GM23338 (cell line): ENCODE measurements around the gene VENTX. TPM values are rescaled to one million over a fixed set of nuclear protein-coding genes. Genes with fewer than 3 reads are reported as not detected.
A peak's percentile ranks its signal among the peaks of the same experiment; 100 is the strongest.

ENCODE experiments used
- ATAC-seq: fragments of 200-7000 bp; cut with Tn5 transposase; 3 replicates; pipeline ENCODE4 v1.9.1; 2020
- DNase-seq: peaks from one replicate; pipeline ENCODE4 v3.0.0-alpha.2; 2015; ENCODE audit warnings: low spot score
- H2AFZ ChIP-seq: fragments of 200-600 bp; sonication (generic); 2 replicates; pipeline ENCODE4 v1.8.0; 2016; ENCODE audit warnings: antibody characterized with exemption, mild to moderate bottlenecking, moderate library complexity
- H3F3A ChIP-seq: fragments of 200-600 bp; sonication (generic); replicated peaks from 2 replicates; pipeline ENCODE4 v1.8.0; 2017; ENCODE audit warnings: antibody characterized with exemption, mixed run types, low read depth
- H3K27ac ChIP-seq: fragments of 200-600 bp; sonication (generic); 2 replicates; pipeline ENCODE4 v1.6.1; 2016; ENCODE audit warnings: low read depth
- H3K27me3 ChIP-seq: fragments of 200-600 bp; sonication (generic); 2 replicates; pipeline ENCODE4 v1.8.0; 2016; ENCODE audit warnings: mild to moderate bottlenecking, mixed run types, moderate library complexity; ENCODE audit not compliant: insufficient read depth
- H3K36me3 ChIP-seq: fragments of 200-600 bp; sonication (generic); 2 replicates; pipeline ENCODE4 v1.8.0; 2016; ENCODE audit warnings: mild to moderate bottlenecking; ENCODE audit not compliant: insufficient read depth
- H3K4me1 ChIP-seq: fragments of 200-600 bp; sonication (generic); 2 replicates; pipeline ENCODE4 v1.8.0; 2016; ENCODE audit warnings: mild to moderate bottlenecking, moderate library complexity; ENCODE audit not compliant: insufficient read depth
- H3K4me2 ChIP-seq: fragments of 200-600 bp; sonication (generic); 2 replicates; pipeline ENCODE4 v1.7.1; 2017; ENCODE audit warnings: mixed run types
- H3K4me3 ChIP-seq: fragments of 200-600 bp; sonication (generic); 2 replicates; pipeline ENCODE4 v1.6.1; 2016; ENCODE audit warnings: mixed run types
- H3K79me2 ChIP-seq: fragments of 200-600 bp; sonication (generic); replicated peaks from 2 replicates; pipeline ENCODE4 v1.8.0; 2017; ENCODE audit warnings: mild to moderate bottlenecking; ENCODE audit not compliant: insufficient read depth
- H3K9me2 ChIP-seq: fragments of 200-600 bp; sonication (generic); 2 replicates; pipeline ENCODE4 v1.8.0; 2017; ENCODE audit not compliant: insufficient read depth
- H4K20me1 ChIP-seq: fragments of 200-600 bp; sonication (generic); replicated peaks from 2 replicates; pipeline ENCODE4 v1.8.0; 2017; ENCODE audit warnings: mild to moderate bottlenecking; ENCODE audit not compliant: insufficient read depth
- H3K27ac Mint-ChIP-seq: 2 replicates; pipeline ENCODE4 v1.8.0; 2020; ENCODE audit warnings: inconsistent platforms, mild to moderate bottlenecking, moderate library complexity, mixed read lengths
- H3K27me3 Mint-ChIP-seq: 3 replicates; pipeline ENCODE4 v1.8.0; 2022; ENCODE audit warnings: low read depth, mild to moderate bottlenecking, moderate library complexity, mixed read lengths, inconsistent platforms; ENCODE audit not compliant: insufficient read depth, poor library complexity
- H3K36me3 Mint-ChIP-seq: 3 replicates; pipeline ENCODE4 v1.8.0; 2021; ENCODE audit warnings: low read depth, mild to moderate bottlenecking, inconsistent platforms, moderate library complexity, mixed read lengths
- H3K4me1 Mint-ChIP-seq: 3 replicates; pipeline ENCODE4 v1.8.0; 2020; ENCODE audit warnings: mild to moderate bottlenecking, inconsistent platforms, mixed read lengths
- H3K4me3 Mint-ChIP-seq: 3 replicates; pipeline ENCODE4 v1.8.0; 2021; ENCODE audit warnings: moderate library complexity, mild to moderate bottlenecking, inconsistent platforms, mixed read lengths
- H3K9me3 Mint-ChIP-seq: 3 replicates; pipeline ENCODE4 v1.8.0; 2020; ENCODE audit warnings: moderate library complexity, mild to moderate bottlenecking, inconsistent platforms, mixed read lengths
- CTCF ChIP-seq, 2 experiments: fragments of 200-600 bp in 1 of 2; sonication (generic) in 1 of 2; conservative IDR thresholded peaks; 2 replicates each; pipeline versions ENCODE4 v1.5.1 to v1.6.1; 2016 to 2017; ENCODE audit warnings: antibody characterized with exemption in 2 of 2, low read depth in 2 of 2, mild to moderate bottlenecking in 2 of 2, moderate library complexity in 1 of 2
- ETS1 ChIP-seq: IDR thresholded peaks from 2 replicates; pipeline ENCODE4 v1.6.1; 2016; ENCODE audit warnings: antibody characterized with exemption
- EZH2 ChIP-seq: fragments of 200-600 bp; sonication (generic); IDR thresholded peaks from one replicate; pipeline ENCODE4 v1.8.0; 2017; ENCODE audit warnings: antibody characterized with exemption, mild to moderate bottlenecking, low read depth; ENCODE audit not compliant: unreplicated experiment
- JUNB ChIP-seq: IDR thresholded peaks from one replicate; pipeline ENCODE4 v1.6.1; 2016; ENCODE audit warnings: antibody characterized with exemption; ENCODE audit not compliant: unreplicated experiment
- NANOG ChIP-seq: IDR thresholded peaks from 2 replicates; pipeline ENCODE4 v1.6.1; 2016; ENCODE audit warnings: antibody characterized with exemption, borderline replicate concordance
- POLR2AphosphoS5 ChIP-seq: IDR thresholded peaks from 2 replicates; pipeline ENCODE4 v1.6.1; 2016; ENCODE audit warnings: antibody characterized with exemption, low read depth
- STAT1 ChIP-seq: IDR thresholded peaks from one replicate; pipeline ENCODE4 v1.6.1; 2016; ENCODE audit warnings: antibody characterized with exemption; ENCODE audit not compliant: unreplicated experiment
- ZNF114 ChIP-seq: fragments of 250-450 bp; sonication (Bioruptor Pico); IDR thresholded peaks from 2 replicates; pipeline ENCODE4 v1.5.0; 2020; ENCODE audit warnings: mild to moderate bottlenecking, moderate library complexity
- ZNF331 ChIP-seq: fragments of 250-450 bp; sonication (Bioruptor Pico); IDR thresholded peaks from 2 replicates; pipeline ENCODE4 v1.5.0; 2020; ENCODE audit warnings: low read depth, mild to moderate bottlenecking, moderate library complexity
- ZNF462 ChIP-seq: fragments of 250-450 bp; sonication (Bioruptor Pico); IDR thresholded peaks from 2 replicates; pipeline ENCODE4 v1.5.0; 2020; ENCODE audit warnings: mild to moderate bottlenecking, moderate library complexity
- polyA plus RNA-seq: library from polyadenylated mRNA; unstranded; fragments of >200 nt; fragmentation: Nextera tagmentation; extraction: Ambion mirVana; gene quantifications from 2 replicates; pipeline ENCODE4 v1.2.1, GENCODE V29; 2016
- total RNA-seq: library from RNA; depleted of rRNA; stranded (reverse); fragments of >200 nt; shearing (Covaris generic); gene quantifications from 2 replicates; pipeline ENCODE4 v1.2.3, GENCODE V29; 2014

The VENTX gene
- total and polyA plus RNA-seq, 2 experiments from 2014 or later = 4.8 to 8.1 TPM

GRCh38 chr10:133225707-133226191 is 11.9 kb upstream of the VENTX start:
- Mint-ChIP-seq H3K9me3 (peaks cover 5% of the 10 kb centered on the region; the same call in 2 of the 3 replicates), H3K36me3 (no peaks in the 10 kb centered on the region; the same call in 2 of the 3 replicates), H3K27ac (peak overlapping the region; percentile 16; the same call in 1 of the 2 replicates), H3K27me3 (peaks cover 37% of the 10 kb centered on the region), H3K4me3 (no peak overlapping the region; the same call in 2 of the 3 replicates), H3K4me1 (peaks cover 14% of the 10 kb centered on the region)
- H3K36me3 ChIP-seq = no peaks in the 10 kb centered on the region
- DNase-seq (no peak), ATAC-seq (no peak)
- no peak overlapping the region for H3K27ac ChIP-seq
- H3K4me1 ChIP-seq = peaks cover 5% of the 10 kb centered on the region; the same call in 1 of the 2 replicates
- TF ChIP-seq STAT1 = no peak
- TF ChIP-seq POLR2AphosphoS5 = no peak
- TF ChIP-seq EZH2 = no peak
- no peak for TF ChIP-seq JUNB
- TF ChIP-seq NANOG = no peak
- TF ChIP-seq ETS1 = no peak
- no peak for TF ChIP-seq ZNF114
- no peak for TF ChIP-seq ZNF331 (CRISPR knock-in tag)
- TF ChIP-seq CTCF (conservative IDR thresholded peaks at IDR 0.05; ENCODE audit: low read depth in 2 of 2) = no peak
- no peak for TF ChIP-seq ZNF462 (CRISPR knock-in tag)
- H3K4me2 ChIP-seq = no peak overlapping the region
- peaks cover 19% of the 10 kb centered on the region for H3K27me3 ChIP-seq
- no peaks in the 10 kb centered on the region for H3K79me2 ChIP-seq
- no peak overlapping the region for H2AFZ ChIP-seq
- H3K4me3 ChIP-seq = no peak overlapping the region
- H4K20me1 ChIP-seq = no peaks in the 10 kb centered on the region
- no peaks in the 10 kb centered on the region for H3K9me2 ChIP-seq
- peaks cover 13% of the 10 kb centered on the region; the same call in 1 of the 2 replicates for H3F3A ChIP-seq
